ENCODE measurements around the gene BHMT. TPM values are rescaled to one million over a fixed set of nuclear protein-coding genes. Genes with fewer than 3 reads are reported as not detected.

BHMT gene
- total RNA-seq, 2 experiments from 2014 or later, result not detected

DNA sequence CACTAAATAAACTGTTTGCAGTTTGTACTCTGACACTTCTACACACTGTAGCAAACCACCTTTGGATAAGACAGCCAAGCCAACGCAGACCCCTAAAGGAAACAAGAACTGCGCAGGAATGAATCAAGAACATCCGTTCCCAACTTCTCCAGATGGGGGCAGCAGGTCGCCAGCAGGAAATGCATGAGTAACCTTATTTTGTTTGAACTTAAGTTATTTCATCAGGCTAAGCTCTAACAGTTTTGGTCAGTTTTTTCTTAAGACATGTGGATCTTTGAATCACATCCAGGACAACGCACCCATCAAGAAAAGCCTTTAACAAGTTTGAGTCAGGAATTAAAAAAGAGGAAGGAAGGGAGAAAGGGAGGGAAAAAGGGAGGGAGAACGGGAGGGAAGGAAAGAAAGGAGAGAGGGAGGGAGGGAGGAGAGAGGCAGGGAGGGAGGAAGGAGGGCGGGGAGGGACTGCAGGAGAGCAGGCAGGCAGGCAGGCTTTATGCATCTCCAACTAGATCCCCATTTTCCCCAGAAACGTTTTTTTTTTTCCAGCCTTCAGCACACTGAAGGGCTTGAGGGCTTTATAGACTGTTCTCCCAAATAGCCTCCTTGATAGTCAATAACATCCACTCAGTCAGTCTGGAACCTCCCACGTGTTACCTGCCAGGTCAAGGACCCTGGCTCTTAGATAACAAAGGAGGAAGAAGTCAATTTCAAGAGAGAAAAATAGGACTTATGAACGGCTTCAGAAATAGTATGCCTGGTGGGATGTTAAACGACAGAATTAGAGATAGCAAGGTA lies 22.2 kb downstream of the BHMT start:
- no peaks in the 10 kb centered on the region for H3K9me2 ChIP-seq (ENCODE audit: insufficient read depth, low read length)
- intact Hi-C loops (cut with micrococcal nuclease; ENCODE audit: unreplicated experiment), result loop anchor here (1.0 to 5.0 kb wide), 4 partner anchors 109 to 597 kb away; no protein-coding TSS in a partner anchor
- peak overlapping the region; percentile 45 for H3K4me2 ChIP-seq (ENCODE audit: low read length)
- no TSS peak for BruUV-seq (replicated peaks)
- CTCF ChIA-PET (ENCODE audit: unreplicated experiment), result interaction anchor here (0.9 to 2.0 kb wide), 3 partner anchors 23 to 109 kb away, joined by 3 to 9 read pairs (median 3); no protein-coding TSS in a partner anchor
- TF ChIP-seq, protein P1, sequence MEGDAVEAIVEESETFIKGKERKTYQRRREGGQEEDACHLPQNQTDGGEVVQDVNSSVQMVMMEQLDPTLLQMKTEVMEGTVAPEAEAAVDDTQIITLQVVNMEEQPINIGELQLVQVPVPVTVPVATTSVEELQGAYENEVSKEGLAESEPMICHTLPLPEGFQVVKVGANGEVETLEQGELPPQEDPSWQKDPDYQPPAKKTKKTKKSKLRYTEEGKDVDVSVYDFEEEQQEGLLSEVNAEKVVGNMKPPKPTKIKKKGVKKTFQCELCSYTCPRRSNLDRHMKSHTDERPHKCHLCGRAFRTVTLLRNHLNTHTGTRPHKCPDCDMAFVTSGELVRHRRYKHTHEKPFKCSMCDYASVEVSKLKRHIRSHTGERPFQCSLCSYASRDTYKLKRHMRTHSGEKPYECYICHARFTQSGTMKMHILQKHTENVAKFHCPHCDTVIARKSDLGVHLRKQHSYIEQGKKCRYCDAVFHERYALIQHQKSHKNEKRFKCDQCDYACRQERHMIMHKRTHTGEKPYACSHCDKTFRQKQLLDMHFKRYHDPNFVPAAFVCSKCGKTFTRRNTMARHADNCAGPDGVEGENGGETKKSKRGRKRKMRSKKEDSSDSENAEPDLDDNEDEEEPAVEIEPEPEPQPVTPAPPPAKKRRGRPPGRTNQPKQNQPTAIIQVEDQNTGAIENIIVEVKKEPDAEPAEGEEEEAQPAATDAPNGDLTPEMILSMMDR (conservative IDR thresholded peaks at IDR 0.05; ENCODE audit: low read length), result peak; percentile 81
- no peak for TF ChIP-seq EZH2phosphoT487 (IDR thresholded peaks at IDR 0.05; ENCODE audit: borderline replicate concordance, low read depth, low read length)
- DNase-seq (ENCODE audit: low spot score), result peak; percentile 81
- no peak overlapping the region for H3K27ac ChIP-seq (ENCODE audit: low read depth, low read length, poor library complexity, severe bottlenecking)
- H3K9me3 ChIP-seq (ENCODE audit: low read length), result no peaks in the 10 kb centered on the region
- no peaks in the 10 kb centered on the region for H4K20me1 ChIP-seq (ENCODE audit: insufficient read depth, low read length)
- H3K36me3 ChIP-seq (ENCODE audit: insufficient read depth, low read length), result no peaks in the 10 kb centered on the region
- H3K4me3 ChIP-seq (ENCODE audit: low read depth, low read length, poor library complexity, severe bottlenecking), result peak overlapping the region; percentile 6
- H2AFZ ChIP-seq (ENCODE audit: low read length), result peak overlapping the region; percentile 58; the same call in 1 of the 2 replicates
- peaks cover 10% of the 10 kb centered on the region for H3K4me1 ChIP-seq (ENCODE audit: insufficient read depth, low read length, poor library complexity, severe bottlenecking)
- POLR2A ChIA-PET, result interaction anchor here (0.5 to 1.8 kb wide), 10 partner anchors 10 to 914 kb away, joined by 3 to 17 read pairs (median 3); no protein-coding TSS in a partner anchor
- no peaks in the 10 kb centered on the region for H3K79me2 ChIP-seq (ENCODE audit: insufficient read depth, low read depth, low read length)

DNA sequence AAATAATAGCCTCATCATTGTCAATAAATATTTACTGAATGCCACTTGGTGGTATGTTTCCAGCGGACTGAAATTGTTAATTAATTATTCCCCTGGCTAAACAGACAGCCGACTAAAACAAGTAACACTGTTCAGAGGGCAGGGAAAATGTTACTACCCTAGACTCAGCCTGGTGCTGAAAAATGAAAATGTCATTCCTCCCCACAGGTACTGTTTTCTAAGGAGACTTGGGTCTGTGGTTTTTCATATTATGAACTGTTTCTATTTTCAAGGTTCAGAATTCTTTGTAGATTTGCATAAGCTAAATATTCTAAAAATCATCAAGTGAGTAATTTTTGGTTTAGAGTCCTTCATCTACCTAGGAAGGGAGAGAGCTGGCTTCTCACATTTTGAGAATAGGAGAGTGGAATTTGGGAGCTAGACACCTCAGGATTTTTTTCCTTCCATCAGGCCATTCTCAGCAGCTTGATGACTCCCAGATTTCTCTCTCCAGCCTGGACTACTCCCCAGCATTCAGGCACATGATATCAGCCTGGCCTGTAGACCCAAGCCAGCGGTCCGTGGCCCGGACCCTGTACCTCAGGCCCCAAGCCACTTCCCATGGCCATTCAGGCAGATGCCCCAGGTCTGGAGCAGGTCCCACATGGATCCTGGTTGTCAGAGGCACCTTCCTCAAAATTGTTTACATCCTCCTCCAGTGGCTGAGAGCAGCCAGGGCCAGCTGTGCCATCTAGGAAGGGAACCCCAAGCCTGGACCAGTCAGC lies 24.4 kb downstream of the BHMT start:
- Histone ChIP-seq H3K9me2 (ENCODE audit: insufficient read depth, low read length) (no peaks in the 10 kb centered on the region), H3K36me3 (ENCODE audit: insufficient read depth, low read length) (no peaks in the 10 kb centered on the region), H3K79me2 (ENCODE audit: insufficient read depth, low read depth, low read length) (no peaks in the 10 kb centered on the region), H3K9me3 (ENCODE audit: low read length) (no peaks in the 10 kb centered on the region), H3K27ac (ENCODE audit: low read depth, low read length, poor library complexity, severe bottlenecking) (no peak overlapping the region), H3K4me1 (ENCODE audit: insufficient read depth, low read length, poor library complexity, severe bottlenecking) (peaks cover 10% of the 10 kb centered on the region), H3K4me3 (ENCODE audit: low read depth, low read length, poor library complexity, severe bottlenecking) (no peak overlapping the region), H3K4me2 (ENCODE audit: low read length) (no peak overlapping the region), H4K20me1 (ENCODE audit: insufficient read depth, low read length) (no peaks in the 10 kb centered on the region), H2AFZ (ENCODE audit: low read length) (no peak overlapping the region)
- intact Hi-C loops (cut with micrococcal nuclease; ENCODE audit: unreplicated experiment), result no loop called here
- TF ChIP-seq EZH2phosphoT487 (IDR thresholded peaks at IDR 0.05; ENCODE audit: borderline replicate concordance, low read depth, low read length), result no peak
- TF ChIP-seq, protein P1 (conservative IDR thresholded peaks at IDR 0.05; ENCODE audit: low read length), result no peak
- no TSS peak for BruUV-seq (replicated peaks)
- CTCF ChIA-PET (ENCODE audit: unreplicated experiment), result no interaction called here
- DNase-seq (ENCODE audit: low spot score), result no peak
- POLR2A ChIA-PET, result interaction anchor here (0.5 to 1.0 kb wide), 3 partner anchors 8 to 252 kb away, joined by 3 read pairs; no protein-coding TSS in a partner anchor
